NCI-H2196 treated with DMSO at 0.1 percent for 48 hours (cell line): ENCODE measurements around the gene GRIN2A.

Experiments used
- DNase-seq: peaks from one replicate; lab custom pipeline; 2025; ENCODE audit not compliant: unreplicated experiment; lab: John Stamatoyannopoulos, UW

GRIN2A gene

DNA sequence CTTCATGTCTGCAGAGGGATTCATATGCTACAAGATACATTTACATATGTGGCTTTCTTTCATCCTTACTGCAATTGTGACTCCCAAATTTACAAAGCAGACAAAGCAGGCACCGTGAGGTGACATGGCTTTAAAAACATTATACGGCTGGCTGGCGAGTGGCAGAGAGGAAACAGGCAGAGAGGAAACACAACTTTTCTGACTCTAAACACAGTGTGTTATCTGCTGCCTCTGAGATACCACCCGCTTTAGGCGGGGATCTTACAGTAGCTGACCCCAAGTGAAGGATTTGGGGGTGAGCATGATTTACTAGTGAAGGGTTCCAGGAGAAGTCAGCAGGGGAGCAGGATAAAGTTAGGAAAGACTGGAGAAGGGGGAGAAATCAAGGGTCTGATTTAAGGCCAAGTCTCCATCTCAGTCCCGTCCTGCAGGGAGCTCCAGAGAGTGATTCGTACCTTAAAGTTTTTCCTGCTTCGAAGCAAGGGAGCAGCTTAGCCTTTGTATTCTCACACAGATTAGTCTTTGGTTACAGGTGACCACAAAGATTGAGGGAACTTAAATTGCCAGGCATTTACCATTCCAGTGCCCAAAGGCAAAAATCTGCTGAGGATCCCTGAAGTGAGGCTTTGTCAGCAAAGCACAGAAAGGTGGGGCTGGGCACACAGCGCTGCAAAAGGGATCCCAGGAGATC is 355.0 kb downstream of the GRIN2A start:
- no peak for DNase-seq

DNA sequence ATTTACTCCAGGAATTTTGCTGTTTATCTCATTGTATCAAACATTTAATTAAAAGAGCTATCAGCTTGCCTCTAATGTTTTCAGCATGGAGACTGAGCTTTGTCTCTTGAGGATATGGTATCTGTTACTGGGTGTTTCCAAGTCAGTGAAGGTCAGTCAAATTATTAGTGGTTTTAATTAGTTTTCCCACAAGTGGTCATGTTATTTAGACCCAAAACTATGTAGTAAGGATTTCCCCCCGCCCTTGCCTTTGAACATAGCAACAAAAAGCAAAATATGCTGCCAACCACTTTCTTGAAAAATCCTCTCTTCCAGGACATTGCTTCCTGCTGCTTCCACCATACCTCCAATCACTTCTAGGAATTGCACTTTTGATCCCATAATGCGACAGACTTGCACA is 355.6 kb downstream of the GRIN2A start:
- DNase-seq, result no peak

DNA sequence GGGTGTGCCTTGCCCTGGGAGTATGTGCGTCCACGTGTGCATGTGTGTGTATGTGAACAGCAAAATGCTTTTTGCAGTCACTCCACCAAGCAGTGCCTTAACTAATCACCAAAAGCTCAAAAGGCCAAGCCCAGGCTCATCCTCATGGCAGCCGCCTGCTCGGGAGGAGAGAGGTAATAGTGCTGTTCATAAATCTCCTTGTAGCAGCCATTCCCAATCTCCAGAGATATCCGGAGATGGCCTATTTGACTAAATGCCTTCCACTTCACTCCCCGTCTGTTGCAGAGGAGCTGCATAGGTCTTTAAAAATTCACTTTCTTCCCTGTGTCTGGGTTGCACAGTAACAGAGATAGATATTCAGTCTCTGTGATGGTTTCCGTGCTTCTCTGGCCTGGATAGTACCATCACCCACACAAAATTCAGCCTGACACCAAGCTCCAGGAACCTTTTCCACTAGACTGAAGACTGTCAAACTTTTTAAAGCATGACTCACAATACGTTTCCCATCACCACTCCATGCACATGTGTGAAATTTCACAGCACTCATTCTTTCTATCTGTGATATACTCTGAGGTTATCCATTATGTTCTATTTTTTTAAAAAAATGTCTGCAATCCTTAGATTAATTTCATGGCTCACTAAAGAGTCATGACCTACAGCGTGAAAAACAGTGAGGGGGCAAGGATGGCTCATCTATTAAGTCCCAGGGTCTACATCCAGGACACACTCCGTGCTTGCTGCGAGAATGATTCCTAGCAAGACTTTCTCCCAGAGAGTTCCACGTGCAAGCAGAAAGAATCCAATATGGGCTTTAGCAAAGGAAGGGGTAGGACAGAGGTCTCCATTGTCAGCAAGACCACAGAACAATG is 357.8 kb downstream of the GRIN2A start:
- no peak for DNase-seq

DNA sequence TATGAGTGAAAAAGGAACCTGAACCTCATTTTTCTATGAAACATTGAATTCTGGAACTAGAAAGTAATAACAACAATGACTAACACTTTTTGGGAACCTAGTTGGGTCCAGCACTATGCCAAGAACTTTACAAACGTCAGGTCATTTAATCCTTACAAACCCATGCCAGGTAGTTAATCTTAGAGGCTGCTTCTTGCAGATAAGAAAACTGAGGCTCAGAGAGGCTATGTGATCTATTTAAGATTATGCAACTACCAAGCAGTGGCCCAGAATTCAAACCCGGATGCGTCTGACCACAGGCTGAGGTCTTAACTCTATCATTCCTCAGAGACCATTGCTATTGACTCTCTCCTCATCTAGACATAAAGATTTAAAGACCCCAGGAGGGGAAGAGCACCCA is 358.7 kb downstream of the GRIN2A start:
- DNase-seq, result no peak

DNA sequence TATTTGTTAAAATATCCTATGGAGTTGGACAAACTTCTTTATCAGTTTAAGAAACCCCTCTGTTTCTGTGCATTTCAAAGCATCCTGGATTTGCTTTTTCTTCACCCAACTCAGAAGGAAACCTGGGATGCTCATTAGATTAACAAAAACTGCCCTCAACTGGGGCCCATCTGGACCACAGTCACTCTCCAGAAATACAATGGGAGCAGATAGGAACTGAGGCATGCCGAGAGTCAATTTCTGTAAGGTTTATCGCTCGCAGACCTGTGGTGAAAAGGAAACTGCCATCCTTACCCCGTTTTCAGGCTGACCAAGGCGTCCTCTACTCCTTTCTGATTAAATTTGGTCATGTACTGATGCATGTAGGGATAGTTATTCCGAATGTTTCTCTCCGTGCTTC is 360.3 kb downstream of the GRIN2A start:
- DNase-seq, result no peak

DNA sequence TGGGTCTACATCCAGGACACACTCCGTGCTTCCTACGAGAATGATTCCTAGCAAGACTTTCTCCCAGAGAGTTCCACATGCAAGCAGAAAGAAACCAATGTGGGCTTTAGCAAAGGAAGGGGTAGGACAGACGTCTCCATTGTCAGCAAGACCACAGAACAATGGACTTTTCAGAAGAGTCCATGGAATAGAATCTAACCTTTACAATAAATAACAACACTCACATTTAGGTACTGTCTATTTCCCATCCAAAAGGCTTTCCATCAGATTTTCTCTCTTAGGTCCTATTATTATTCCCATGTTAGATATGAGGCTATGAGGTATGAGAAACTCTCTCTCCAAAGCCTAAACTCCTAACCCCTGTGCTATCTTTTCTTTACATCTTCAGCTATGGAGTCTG is 360.9 kb downstream of the GRIN2A start:
- no peak for DNase-seq

DNA sequence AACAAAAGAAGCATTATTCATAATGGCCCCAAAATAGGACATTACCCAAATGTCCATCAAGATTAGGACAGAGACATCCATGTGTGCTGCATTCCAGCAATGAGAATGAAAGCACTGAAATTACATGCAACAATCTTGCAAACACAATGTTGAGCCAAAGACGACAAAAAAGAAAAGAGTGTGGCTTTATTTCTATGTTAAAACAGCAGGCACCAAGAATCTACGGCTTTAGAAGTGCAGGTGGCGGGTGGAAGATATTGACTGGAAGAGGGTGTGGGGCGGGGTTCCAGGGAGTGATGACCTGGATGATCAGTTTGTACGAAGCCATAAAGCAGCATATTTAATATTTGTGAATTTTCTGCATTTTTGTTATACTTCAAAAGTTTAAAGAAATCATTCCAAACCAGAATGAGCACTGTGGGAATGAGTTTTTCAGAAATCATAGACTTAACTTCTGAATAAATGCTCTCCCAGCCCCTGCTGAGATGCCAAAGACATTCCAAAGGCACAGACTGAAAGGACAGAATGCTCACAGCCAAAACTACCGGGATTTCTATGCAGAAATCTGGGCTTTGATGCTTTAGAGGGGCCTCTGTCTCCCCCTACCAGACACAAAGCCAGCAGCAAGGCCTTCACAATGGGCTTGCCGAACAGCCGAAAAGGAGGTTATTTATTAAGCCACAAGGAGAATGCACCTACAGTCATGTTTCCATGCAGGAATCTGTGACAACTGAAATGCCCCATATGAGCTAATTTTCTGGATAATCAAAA is 361.6 kb downstream of the GRIN2A start:
- no peak for DNase-seq

DNA sequence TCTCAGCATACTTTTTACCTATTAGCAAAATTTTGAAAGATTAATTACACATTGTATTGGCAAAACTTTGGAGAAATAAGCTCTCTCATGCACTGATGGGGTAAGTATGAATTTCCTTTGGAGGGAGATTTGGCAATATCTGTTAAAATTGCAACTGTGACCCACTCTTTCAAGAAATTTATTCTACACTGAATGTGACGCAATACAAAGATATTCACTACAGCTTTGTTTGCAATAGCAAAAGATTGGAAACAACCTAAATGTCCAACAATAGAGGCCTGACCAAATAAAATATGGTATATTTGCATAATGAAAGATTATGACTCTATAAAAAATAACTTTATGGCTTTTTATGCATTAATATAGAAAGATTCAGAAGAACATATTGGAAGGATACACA is 363.5 kb downstream of the GRIN2A start:
- no peak for DNase-seq

DNA sequence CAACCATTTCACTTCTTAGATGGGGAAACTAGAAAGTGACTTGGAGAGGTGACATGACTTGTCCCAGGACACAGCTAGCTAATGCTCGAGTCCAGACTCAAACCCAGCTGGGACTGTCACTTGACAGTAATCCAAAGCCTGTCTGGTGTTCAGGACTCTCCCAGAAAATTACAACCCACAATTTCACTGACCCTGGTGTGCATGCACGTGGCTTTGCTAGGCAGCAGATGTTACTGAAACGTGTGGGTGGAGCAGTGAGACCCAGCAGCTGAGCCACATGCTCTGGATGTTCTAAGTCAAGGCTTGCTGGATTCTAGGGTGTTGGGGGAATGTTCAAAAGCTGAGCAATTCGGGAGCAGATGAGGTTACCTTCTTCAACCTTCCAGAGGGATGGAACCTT is 364.6 kb downstream of the GRIN2A start:
- DNase-seq, result no peak

DNA sequence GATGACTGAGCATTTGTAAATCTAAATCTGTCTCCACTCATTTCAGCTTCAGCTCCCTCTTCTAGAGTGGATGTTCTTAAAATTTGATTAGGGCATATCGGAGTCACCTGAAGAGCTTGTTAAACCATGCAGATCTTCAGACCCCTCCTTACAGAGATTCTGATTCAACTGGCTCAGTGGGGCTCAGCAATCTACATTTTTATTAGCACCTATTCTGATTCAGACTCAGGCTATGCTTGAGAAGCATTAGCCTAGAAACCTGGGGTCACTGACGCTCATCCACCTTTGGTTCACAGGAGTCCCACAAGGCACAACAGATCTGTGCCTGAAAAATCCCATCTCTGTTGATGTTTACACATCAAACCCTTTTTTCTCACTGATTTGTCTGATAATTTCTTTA is 365.6 kb downstream of the GRIN2A start:
- DNase-seq, result no peak

DNA sequence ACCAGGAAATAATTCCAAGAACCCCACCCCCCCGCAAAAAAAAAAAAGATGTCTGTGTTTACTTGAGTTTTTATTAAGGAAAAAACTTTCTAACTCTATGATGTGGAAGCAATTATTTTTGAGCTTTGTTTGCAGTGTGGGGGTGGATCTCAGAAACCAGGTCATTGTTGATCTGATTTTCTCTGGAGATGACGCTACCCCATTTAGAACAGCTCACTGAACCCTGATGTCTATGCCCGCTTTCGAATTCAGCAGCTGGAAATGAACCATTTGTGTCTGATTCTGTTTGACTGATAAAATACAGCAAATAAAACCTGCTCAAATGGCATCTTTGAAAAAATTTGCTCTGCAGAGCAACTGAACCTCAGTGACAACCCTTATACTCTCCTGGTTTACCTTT is 368.6 kb downstream of the GRIN2A start:
- no peak for DNase-seq

DNA sequence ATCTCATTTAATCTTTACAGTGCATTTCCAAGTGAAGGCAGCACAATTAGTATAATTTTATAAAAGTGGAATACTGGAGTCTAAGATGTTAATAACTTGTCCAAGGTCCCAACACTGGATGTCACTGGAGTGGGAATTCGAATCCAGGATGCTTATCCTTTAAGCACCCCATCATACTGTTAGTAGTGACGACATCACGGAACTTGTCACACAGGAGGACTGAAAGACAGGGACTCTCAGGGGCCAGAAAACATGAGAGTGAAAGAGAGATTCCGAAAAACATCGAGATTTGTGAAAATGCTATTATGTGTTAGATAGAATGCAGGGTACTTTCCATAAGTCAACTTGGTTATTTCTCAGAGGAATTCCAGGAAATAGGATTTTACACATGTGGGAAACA is 374.0 kb downstream of the GRIN2A start:
- DNase-seq, result no peak

DNA sequence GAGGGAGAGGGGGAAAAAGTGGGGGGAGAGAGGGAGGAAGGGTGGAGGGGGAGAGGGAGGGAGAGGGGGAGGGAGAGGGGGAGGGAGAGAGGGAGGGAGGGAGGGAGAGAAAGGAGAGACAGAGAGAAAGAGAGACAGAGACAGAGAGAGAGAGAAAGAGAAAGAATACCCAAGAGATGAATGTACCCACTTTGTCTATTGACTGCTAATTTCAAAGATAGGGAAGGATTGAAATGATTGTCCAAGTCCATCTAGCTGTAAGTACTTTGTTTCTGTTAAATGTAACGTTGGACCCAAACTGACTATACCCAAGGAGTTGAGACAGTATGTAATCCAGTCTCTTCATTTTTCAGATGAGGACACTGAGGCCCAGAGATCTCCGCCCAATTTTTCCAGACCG is 374.9 kb downstream of the GRIN2A start:
- DNase-seq, result no peak

DNA sequence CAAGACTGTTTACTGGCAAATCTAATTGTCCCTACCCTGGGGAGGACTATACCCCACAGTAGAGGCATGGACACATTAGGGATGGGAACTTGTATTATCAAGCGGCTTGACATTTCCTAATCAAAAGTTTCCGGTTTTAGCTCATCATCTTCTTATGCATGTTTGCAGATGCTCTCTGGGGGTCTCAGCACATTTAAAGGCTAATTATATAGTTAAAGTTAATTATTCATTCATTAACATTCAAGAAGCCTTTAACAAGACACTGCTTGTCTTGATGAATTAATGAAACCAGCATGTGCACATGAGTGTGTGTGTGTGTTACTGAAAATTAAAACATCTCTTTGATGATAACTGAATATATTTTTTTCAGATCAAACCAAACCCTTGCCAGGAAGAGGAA is 377.1 kb downstream of the GRIN2A start:
- no peak for DNase-seq

DNA sequence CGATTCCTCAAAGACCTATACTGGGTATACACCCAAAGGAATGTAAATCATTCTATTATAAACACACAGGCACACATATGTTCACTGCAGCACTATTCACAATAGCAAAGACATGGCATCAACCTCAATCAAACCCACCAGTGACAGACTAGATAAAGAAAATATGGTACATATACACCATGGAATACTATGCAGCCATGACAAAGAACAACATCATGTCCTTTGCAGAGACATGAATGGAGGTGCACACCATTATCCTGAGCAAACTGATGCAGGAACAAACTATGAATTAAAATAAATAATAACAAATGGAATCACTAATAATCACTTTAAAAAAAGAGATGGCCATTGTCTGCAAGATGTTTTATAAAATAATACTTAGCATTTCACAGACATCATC is 380.1 kb downstream of the GRIN2A start:
- no peak for DNase-seq

DNA sequence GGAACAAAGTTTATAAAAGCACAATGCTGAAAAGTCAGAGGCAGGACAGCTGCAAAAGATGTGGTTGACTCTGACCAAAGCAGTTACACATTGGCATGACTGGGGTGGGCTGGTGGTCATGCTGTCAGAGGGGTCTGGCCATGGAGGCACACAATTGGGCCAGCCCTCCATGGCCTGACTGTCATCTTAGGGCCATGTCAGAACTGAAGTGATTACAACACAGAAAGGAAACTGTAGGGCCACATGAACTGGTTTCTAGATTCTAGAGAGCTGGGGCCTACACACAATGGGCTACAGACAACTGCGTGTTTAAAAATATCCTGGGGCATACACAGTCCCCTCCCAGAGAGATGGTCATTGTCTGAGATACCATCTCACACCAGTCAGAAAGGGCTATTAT is 380.6 kb downstream of the GRIN2A start:
- DNase-seq, result no peak

DNA sequence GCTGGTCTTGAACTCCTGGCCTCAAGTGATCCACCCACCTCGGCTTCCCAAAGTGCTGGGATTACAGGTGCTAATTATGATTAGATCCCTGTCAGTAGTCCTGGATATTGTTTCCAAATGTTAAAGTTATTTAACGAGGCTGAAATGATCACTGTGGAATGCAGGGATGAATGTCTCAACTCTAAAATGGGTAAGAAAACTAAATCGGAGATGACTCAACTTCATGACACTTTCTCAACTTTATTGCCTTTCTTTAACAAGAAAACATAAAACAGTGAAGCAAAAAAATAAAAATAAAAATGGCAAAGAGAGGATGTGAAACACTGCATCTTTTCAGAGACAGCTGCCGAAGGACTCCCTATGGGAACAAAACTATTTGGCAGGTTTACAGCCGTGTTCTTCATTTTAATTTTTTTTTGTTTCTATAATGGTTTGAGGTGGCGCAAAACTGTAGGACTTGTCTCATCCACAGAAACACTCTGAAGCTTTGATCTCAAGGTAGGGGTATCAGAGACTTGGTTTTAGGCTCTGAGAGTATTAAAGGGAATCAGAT is 382.0 kb downstream of the GRIN2A start:
- DNase-seq, result no peak

DNA sequence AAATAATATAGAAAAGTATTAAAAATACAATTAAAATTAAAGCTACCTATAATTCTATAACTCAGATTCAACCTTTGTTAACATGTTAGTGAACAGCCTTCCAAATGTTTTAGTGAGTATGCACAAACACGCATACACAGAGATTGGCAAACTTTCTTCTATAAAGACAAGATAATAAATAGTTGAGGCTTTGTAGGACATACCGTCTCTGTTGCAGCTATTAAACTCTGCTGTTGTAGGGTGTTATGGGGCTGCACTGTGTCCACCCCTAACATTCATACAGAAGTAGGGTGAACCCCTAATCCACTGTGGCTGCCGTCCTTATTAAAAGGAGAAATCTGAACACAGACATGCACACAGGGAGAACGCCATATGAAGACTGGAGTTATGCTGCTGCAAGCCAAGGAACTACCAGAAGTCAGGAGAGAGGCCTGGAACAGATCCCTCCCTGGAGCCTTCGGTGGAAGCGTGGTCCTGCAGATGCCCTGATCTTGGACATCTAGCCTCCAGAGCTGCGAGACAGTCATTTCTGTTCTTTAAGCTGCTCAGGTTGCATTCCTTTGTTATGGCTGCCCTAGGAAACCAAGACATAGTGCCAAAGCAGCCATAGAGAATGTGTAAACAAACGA is 383.2 kb downstream of the GRIN2A start:
- DNase-seq, result no peak

DNA sequence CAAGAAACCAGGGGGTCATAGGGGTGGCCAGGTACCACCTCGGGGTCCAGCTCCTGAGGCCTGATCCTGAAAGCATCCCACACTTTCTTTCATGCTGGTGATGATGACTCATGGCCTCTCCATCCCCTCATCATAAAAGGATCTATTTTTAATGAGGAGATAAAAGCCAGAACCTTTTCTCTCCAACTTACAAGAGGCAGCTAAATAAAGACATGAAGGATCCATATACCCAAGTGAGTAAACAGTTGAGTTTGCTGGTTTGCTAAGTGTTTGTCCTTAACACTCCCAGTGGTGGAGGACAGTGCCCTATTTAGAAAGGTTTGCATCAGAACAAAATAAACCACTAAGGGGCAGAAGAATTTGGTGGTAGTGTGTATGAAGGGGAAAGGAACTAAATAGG is 383.8 kb downstream of the GRIN2A start:
- DNase-seq, result no peak

DNA sequence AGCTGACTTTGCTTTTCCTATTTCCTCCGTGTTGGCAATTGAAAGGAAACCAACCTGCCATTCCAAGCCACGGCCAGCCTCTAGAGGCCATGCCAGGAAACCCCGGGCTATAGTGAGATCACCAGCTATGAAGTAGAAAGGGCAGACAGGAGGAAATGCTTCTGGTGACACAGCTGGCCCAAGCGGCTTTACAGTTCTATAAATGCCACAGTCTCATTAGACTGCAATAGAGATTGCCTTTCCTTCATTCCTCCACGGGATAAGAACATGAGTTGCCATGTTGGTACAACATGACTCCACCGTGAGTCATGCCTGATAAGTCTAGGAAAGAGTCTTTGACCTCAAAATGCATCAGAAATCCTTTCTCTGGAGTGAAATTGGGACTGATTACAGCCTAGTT is 384.9 kb downstream of the GRIN2A start:
- no peak for DNase-seq

DNA sequence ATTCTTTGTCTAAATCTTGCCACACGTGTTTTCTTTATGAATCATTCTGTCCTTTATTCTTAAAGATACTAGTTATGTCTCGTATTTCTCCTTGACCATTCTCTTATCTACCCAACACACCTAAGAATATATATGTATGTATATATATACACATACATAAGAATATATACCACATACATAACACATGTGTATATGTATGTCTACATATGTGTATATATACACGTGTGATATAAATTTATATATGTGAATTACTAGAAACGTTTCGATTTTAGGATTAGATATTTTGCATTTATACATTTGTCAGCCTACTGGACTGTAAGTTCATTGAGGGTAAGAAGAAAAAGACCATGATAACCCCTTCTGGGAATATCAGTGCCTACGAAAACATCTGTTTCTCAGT is 388.6 kb downstream of the GRIN2A start:
- no peak for DNase-seq
